IPS-NIHi7 (cell line): ENCODE data around the gene GHR.
"Not testable (repeated sequence)": the region's sequence is repeated elsewhere in the genome, so short reads cannot be mapped to it uniquely, and the experiment has no call there.

ENCODE experiments used
- DNase-seq: peaks from one replicate; pipeline ENCODE4 v3.0.0; 2012; ENCODE audit warnings: mixed read lengths; ENCODE audit errors: extremely low spot score

Gene GHR

DNA sequence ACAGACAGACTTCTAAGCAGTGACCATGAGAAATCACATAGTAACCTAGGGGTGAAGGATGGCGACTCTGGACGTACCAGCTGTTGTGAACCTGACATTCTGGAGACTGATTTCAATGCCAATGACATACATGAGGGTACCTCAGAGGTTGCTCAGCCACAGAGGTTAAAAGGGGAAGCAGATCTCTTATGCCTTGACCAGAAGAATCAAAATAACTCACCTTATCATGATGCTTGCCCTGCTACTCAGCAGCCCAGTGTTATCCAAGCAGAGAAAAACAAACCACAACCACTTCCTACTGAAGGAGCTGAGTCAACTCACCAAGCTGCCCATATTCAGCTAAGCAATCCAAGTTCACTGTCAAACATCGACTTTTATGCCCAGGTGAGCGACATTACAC, 295.4 kb downstream of the GHR start:
- no peak for DNase-seq

GRCh38 chr5:42719034-42719433, 295.8 kb downstream of the GHR start:
- no peak for DNase-seq

DNA sequence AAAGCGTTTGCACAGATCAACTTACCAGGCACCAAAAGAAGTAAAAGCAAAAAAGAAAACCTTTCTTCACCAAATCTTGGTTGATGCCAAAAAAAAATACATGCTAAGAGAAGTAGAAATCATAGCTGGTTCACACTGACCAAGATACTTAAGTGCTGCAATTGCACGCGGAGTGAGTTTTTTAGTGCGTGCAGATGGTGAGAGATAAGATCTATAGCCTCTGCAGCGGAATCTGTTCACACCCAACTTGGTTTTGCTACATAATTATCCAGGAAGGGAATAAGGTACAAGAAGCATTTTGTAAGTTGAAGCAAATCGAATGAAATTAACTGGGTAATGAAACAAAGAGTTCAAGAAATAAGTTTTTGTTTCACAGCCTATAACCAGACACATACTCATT, 297.0 kb downstream of the GHR start:
- no peak for DNase-seq

GRCh38 chr5:42721484-42721883, 298.2 kb downstream of the GHR start:
- DNase-seq: no peak

GRCh38 chr5:42734531-42735058, 311.4 kb downstream of the GHR start:
- DNase-seq: not testable (repeated sequence)

DNA sequence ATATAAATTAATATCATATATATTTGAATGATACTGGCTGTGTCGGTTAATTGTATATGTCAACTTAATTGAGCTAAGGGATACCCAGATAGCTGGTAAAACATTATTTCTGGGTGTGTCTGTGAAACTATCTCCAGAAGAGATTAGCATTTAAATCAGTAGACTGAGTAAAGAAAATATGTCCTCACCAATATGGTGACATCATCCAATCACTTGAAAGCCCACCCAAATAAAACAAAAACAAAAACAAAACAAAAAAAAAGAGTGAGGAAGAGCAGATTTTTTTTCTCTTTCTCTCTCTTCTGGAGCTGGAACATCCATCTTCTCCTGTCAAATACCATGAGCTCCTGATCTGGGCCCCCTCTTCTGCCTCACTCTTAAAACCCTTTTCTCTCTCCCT, 317.7 kb downstream of the GHR start:
- DNase-seq: no peak

- peak; percentile 54 for DNase-seq
Observed at GRCh38 chr5:42745426-42745825, 322.2 kb downstream of the GHR start.

- no peak for DNase-seq
Observed at GRCh38 chr5:42745856-42746255, 322.6 kb downstream of the GHR start.

GRCh38 chr5:42749020-42749419, 325.8 kb downstream of the GHR start:
- no peak for DNase-seq

GRCh38 chr5:42750507-42750906, 327.3 kb downstream of the GHR start:
- no peak for DNase-seq

DNA sequence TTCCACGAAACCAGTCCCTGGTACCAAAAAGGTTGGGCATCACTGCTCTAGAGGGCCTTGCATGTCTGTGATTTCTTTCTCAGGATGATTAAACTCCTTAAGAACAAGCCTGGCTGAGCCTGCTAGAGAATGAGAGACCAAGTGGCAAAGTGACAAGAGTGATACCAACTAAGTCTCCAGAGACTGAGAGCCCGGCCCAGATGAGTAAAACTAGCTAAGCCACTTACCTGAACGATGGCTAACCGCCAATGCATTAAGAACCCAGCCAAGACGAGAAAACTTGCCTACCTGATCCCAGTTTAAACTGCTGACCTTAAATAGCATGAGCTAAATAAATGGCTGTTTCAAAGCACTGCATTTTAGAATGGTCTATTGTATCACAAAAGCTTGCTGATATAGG, 327.8 kb downstream of the GHR start:
- no peak for DNase-seq

DNA sequence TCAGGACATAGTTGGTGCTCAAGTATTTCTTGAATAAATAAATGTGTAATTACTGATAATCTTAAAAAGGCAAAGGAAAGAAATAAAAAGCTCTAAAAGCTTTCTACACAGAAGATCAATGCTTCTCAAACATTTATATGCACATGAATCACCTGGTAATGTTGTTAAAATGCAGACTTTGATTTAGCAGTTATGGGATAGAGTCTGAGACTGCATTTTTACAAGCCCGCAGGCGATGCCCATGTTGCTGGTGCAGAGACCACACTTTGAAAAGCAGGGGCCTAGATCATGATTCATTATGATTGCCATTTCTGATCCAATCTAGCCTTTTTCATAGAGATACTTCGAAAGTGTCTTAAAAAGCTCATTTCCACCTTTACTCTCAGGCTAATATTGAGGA, 329.9 kb downstream of the GHR start:
- DNase-seq: no peak

DNA sequence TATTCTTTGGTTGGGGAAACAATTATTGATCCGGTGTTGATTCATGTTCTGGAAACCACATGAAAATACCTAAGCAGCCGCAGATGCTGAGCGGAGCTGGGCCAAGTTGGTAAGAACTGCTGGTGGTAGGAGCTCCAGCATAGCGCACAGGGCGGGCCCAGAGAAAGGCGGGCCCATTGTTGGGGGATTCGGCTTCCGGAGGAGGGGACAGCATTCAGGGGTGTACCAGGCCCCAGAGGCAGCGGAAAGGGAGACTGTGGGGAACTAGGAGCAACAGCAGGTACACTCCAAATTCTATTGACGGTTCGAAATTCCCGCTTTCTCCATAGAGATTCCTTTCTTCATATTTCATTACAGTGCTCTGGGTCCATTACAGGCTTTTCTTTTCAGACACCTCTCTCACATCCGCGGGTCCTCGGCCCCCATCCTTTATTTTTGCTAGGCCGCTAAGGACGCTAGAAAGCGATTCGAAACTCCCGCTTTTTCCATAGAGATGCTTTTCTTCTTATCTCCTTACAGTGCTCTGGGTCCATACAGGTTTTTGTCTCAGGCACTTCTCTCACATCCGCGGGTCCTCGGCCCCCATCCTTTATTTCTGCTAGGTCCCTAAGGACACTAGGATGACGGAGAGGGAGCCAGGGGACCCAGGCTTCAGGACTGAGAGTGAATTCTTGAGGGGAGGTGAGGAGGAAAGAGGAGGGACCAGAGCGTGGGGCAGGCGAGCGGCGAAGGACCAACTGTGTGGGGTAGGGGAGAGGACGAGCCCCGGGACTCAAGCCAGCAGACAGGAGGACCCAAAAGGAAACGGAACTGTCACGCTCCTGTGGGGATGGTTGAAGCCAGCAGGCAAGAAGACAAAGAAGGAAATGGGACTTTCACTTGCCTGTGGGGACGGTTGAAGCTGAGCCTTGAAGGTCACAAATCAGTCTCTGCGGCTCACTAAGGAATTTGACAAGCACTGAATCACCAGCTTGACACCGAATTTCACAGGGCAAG, 333.7 kb downstream of the GHR start, which contains the start of gene CCDC152:
TSS of gene CCDC152 (plus strand) at position 213 of the 996 bp plus-strand sequence. CDS start 2,304 bp downstream, outside the sequence.
- peak; percentile 62 for DNase-seq

- DNase-seq: no peak
Observed at GRCh38 chr5:42759456-42759855, 336.2 kb downstream of the GHR start.

DNA sequence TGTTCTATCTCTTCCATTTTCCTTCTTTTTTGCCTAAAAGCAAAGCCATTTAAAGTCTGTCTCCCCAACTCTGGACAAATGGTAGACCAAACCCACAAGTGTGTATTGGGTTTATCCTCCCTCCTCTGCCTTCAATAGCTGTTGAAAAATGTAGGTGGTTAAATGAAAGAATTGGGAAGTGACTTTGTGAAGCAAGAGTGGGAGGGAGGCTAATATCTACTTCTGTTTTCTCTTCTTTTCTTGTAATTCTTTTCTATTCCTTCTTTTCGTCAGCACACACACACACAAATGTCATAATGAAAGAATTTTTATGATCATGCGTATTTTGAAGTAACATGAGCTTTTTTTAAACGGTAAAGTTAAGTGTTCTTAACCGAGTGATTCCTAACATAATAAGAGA, 337.2 kb downstream of the GHR start:
- DNase-seq: no peak

DNA sequence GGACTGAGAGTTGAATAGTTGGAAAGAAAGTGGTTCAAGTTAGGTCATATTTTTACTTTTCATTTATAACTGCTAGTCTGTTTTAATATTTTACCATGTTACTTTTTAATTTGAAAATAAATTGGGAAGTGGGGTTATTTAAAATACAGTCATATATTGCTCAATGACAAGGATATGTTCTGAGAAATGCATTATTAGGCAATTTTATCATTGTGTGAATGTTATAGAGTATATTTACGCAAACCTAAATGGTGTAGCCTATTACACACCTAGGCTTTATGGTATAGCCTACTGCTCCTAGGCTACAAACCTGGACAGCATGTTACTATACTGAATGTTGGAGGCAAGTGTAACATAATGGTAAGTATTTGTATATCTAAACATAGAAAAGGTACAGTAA, 338.6 kb downstream of the GHR start:
- no peak for DNase-seq

DNA sequence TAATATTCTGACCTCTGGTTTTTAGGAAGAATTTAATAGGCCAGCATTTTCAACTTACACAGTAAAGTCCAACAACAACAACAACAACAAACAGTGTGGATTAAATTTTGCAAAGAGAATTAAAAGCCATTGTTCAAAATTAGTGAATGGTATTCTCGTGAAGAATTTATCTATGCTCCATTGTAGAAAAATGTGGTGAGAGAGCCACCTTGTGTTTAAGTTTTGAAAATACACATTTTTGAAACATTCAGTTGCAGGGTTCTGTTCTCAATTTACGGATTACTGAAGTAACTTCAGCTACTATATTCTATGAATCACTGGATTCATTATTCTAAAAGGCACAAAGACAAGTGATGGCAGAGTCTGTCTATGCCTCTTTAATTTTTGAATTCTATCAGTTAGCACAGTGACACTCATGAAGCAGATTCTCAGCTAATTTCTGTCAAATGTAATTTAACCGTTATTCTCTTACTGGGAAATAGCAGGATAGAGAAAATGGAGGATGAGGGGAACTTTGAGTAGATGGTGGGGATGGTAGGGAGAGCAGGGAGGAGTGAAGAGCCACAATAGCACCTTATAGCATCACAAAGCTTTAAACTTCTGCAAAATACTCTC, 344.4 kb downstream of the GHR start:
- peak; percentile 13 for DNase-seq

GRCh38 chr5:42768106-42768504, 344.9 kb downstream of the GHR start:
- DNase-seq: no peak

GRCh38 chr5:42770003-42770402, 346.8 kb downstream of the GHR start:
- DNase-seq: no peak
